AG09319 (cell line): ENCODE measurements around the gene DPYD.

Source experiments
- DNase-seq: peaks from one replicate; pipeline ENCODE4 v3.0.0-alpha.2; 2010; ENCODE audit warnings: low read depth; ENCODE audit errors: extremely low read depth
- CTCF ChIP-seq: IDR thresholded peaks from 2 replicates; pipeline ENCODE4 v1.5.1; 2011; ENCODE audit warnings: low read depth, mild to moderate bottlenecking, inconsistent platforms, low read length, moderate library complexity

DPYD gene

GRCh38 chr1:97297611-97298010, 623.2 kb downstream of the DPYD start:
- DNase-seq, result no peak
- TF ChIP-seq CTCF, result no peak

GRCh38 chr1:97281962-97282361, 638.9 kb downstream of the DPYD start:
- TF ChIP-seq CTCF, result no peak
- no peak for DNase-seq

- no peak for TF ChIP-seq CTCF
- DNase-seq, result peak; percentile 54
Observed at GRCh38 chr1:97277891-97278654, 642.8 kb downstream of the DPYD start.

- no peak for TF ChIP-seq CTCF
Observed at GRCh38 chr1:97271916-97272788, 648.7 kb downstream of the DPYD start.

GRCh38 chr1:97270508-97271307, 650.1 kb downstream of the DPYD start:
- TF ChIP-seq CTCF, result no peak
- no peak for DNase-seq

More at GRCh38 chr1:97271916-97272788, 648.7 kb downstream of the DPYD start:
- DNase-seq, result no peak

GRCh38 chr1:97265630-97266029, 655.2 kb downstream of the DPYD start:
- no peak for TF ChIP-seq CTCF
- no peak for DNase-seq
